ENCODE data around the gene SLX4IP.
A peak's percentile ranks its signal among the peaks of the same experiment; 100 is the strongest.

SLX4IP gene

GRCh38 chr20:10498200-10498599 lies 63.1 kb downstream of the SLX4IP start:
- no peak for DNase-seq

DNA sequence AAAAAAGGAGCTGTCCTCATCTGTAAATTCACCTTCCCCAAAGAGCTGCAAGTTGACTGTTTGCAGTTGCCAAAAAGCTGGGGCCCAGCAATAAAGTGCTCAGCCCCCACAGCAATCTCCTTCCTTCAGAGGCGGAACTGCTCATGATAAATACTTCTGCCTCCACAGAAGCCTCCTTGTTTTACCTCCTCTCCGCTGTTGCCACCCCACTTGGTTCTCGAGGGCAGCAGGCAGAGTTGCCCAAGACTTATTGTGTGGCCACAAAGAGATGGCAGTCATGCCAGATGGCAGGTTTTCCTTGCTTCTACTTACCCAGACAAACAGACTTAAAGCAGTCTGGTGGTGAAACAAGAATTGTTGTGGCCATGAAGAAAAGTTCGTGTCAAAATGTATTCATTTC lies 66.3 kb downstream of the SLX4IP start:
- no peak for DNase-seq

DNA sequence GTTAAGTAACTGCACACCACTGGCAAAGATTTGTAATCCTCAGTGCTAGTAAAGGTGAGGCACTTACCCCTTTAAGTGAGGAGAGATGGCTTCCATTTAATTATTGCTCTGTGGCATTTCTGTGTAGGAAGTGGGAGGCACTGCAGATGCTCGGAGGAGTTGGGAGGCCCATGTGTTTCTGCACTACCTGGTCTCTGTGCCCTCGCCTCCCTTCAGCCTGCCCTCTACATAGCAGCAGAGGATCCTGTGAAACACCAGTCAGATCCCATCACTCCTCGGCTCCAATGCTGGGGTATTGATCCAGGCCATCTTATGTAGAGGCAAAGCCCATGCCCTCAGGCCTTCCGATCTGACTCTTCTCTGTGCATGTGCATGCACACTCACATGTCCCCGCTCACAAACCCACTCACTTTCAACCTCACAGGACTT lies 67.0 kb downstream of the SLX4IP start:
- DNase-seq = no peak

DNA sequence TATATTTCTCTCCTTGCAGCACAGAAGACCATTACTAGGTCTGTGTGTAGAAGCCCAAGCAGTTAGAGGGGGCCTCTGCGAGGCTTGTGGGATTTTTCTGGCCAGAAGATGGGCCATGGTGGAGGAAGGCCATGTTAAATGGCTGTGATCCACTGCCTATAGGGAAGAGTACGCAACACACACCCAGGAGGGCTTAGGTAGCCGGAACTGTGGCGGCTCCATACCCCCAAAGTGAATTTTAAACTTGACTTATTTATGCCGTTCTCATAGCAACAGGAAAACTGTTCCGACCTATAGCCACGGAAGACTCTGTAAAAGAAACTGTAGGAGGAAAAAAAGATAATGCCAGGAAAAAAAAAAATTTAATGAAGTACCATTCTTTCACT lies 69.5 kb downstream of the SLX4IP start:
- no peak for DNase-seq

DNA sequence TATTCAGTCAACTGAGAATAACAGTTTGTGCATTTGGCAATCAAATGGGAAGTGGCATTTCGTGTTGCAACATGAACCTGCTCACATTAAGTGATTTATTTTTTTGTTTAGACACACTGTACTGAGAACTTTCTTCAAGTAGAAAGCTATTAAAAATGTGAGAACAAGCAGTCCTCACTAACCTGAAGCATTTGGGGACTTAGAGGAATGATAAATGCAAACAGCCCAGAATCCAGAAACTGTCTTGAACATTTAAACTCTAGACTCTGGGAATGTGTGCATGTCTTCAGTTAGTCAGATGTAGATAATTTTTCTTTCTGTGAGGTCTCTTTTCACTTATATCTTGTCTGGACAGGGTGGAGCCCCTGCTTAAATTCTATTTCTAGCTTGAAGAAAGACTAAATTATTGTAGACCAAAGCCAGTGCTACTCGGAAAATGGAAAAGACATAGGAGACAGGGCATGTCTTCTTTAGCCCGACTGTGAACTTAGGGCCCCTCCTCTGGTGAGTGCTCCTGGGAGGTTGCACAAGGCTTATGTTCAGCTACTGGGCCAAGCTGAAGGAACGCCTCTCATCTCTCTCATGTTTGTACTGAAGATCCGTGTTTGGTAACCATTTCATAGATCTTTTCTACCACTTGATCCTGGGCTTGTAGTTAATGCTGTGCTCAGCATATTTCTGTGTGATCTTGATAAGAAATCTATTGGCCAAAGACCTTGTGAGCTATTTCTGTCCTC lies 70.1 kb downstream of the SLX4IP start:
- no peak for DNase-seq

DNA sequence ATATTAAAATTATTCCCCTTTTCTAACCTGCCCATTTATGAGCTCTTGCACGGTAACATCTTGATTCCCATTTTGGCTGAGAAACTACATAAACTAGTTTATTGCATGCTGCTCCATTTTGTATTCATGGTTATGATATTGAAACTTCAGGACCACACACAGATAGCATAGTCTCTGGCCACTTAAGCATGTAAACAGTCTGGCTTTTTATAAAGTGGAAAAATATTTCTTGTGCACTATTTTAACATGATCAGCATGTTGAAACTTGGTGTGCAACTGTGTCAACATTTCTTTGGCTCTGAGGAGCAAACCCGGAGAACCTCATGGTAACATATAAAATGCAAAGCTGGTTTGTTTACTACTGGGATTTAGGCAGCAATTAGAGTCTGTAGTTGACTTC lies 70.7 kb downstream of the SLX4IP start:
- no peak for DNase-seq

GRCh38 chr20:10507052-10507451 lies 71.9 kb downstream of the SLX4IP start:
- no peak for DNase-seq

DNA sequence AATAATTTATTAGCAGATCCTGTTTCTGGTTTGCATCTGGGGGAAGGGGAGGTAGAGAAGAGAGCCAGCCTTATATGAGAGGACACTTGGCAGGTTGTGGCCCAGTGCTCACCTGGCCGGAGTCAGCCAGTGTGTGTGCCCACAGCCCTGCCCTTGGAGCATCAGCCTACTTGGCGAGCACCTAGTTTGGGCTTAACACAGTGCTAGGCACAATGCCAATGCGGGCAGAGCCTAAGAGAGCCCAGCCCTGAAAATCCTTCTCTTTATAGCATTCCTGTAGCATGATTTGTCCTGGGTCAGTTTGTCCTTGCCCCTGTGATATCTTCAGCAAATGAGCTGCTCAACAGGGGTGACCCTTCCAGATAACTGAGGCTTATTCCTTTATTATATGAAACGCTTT lies 73.0 kb downstream of the SLX4IP start:
- no peak for DNase-seq

- DNase-seq = no peak
These were observed 73.6 kb downstream of the SLX4IP start for GRCh38 chr20:10508468-10509251.

DNA sequence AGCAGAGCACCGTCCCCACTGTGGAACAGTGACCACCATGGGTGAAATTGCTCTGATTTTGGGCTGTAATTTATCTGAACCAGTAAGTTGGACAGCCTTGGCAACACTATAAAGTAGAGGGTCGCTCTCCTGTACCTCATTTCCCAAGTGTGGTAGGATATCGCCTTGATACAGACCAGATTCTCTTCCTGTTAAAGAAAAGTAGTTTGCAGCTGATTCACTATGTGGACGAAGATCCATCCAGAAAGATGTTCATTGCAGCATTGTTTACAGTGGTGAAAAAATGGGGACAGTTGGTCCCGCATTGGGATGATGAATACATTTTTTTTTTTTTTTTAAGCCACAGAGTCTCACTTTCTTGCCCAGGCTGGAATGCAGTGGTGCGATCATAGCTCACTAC lies 74.3 kb downstream of the SLX4IP start:
- DNase-seq = no peak

DNA sequence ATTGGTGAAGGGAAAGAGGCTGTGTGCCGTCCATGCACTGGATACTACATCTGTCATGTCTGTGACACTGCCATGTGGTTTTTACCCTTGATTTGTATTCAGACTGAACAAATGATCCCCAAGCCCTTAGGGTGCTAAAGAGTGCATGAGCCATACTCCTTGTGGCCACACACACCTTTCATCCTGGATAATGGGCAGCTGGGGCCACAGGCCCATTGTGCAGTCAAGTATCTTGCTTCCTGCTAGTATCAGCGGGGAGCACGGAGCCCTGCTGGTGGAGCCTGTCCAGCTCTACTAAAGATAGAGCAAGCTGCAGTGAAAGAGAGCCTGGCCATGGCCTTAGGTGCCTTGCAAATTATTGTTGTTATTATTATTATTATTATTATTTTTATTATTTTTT lies 75.1 kb downstream of the SLX4IP start:
- DNase-seq = no peak

DNA sequence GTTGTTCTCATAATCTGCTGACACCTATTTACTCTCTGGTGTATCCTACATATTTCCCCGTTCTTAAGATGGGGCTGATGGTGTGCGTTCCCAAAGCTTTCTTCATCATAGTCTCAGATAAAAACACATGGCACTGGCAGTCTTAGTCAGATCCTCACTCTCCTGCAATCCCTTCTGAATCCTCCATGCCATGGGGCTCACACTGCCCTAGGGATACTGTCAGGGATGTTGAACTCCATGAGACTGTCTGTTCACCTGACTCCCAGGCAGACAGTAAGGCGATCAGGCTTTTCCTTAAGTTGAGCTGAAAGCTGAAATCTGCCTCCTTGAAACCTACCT lies 76.0 kb downstream of the SLX4IP start:
- no peak for DNase-seq

- DNase-seq = peak; percentile 54
These were observed 76.6 kb downstream of the SLX4IP start for GRCh38 chr20:10511509-10512251.

GRCh38 chr20:10513061-10513460 lies 78.0 kb downstream of the SLX4IP start:
- no peak for DNase-seq

DNA sequence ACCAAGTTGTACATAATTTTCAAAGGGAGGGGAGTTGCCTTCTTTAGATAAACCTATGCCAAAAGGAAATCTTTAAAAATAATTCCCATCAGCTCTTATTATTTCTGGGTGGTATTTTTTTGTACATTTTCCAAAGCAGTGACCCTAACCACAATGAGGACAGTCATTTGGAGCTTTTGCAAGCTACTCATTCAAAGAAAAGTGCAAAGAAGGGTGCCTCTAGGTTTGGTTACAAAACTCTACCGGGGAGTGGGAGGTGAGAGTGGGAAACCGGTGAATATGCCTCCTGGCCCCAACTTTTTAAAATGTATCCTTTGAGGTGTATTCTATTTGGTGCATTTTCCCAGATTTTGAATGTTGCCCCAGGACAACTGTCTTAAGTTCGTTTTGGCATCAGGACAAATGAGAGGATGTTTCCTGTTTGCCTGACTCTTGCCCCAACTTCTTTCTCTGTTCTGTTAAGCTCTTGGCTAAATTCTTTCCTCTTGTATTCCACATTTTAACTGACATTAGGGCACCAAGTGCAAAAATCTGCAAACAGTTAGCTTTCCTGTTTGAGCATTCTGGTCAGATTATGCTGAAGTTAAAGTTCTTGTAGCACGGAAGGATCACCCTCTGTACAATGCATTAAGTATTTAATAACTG lies 78.9 kb downstream of the SLX4IP start:
- no peak for DNase-seq

- DNase-seq = no peak
These were observed 81.4 kb downstream of the SLX4IP start for GRCh38 chr20:10516529-10516928.

- no peak for DNase-seq
These were observed 84.4 kb downstream of the SLX4IP start for GRCh38 chr20:10519361-10520046.

- no peak for DNase-seq
These were observed 85.4 kb downstream of the SLX4IP start for GRCh38 chr20:10520528-10520927.

DNA sequence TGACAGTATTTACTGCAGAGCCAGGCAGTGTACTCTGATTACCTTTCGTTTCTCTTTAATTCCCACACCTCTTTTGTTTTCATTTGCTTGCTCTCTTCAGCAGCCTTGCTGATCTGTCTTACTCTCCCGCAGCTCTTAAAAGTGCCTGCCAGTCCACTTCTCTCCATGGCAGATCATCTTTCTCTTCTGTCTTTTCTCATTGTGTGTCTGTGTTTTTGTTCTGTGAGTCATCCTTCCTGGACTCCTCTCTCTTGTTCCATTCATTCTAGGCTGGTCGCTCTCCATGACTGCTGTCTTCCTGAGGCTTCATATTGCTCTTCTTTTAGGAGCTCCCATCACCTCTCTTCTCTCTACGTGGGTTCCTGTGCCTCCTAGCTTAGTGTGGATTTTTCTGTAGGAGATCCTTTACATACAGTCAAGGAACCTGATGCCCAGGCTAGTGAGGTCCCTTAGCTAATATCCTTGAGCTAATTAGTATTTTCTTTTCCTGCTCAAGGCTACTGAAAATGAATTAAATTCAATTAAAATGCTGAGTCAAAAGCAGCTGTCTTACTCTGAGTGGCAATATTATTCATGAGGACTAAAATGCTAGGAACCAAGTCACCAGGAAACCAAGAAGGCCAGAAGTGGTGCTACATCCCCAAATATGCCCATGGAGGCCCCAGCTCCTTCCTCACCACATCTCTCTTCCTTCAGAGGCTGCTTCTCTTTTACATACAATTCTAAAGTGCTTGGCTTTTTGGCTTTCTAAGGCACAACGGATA lies 86.1 kb downstream of the SLX4IP start:
- no peak for DNase-seq

DNA sequence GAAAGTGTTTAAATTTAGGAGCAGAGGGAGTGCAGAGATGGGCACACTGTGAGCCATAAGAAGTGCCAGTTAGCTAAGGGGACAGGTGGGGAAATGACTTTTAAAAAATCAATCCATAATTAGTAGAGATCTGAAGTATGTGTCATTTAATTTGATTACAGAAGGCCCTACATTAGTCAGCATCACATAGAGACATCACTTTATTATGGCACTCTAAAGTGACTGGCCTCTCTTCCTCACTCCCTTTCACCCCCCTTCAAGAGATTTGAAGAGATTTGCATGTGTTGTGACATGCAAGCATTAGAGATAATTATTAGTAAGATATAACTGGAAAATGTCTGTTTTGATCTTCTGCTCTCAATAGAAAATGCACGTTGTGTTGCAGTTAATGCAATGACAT lies 86.7 kb downstream of the SLX4IP start:
- no peak for DNase-seq

GRCh38 chr20:10522328-10522727 lies 87.2 kb downstream of the SLX4IP start:
- no peak for DNase-seq

- DNase-seq = no peak
These were observed 88.3 kb downstream of the SLX4IP start for GRCh38 chr20:10523443-10523842.
